Breast epithelium (tissue), 4 donors: ENCODE measurements around the gene IFT52. TPM values are rescaled to one million over a fixed set of nuclear protein-coding genes. Genes with fewer than 3 reads are reported as not detected.
"Not testable (repeated sequence)": the region's sequence is repeated elsewhere in the genome, so short reads cannot be mapped to it uniquely, and the experiment has no call there.

Experiments used
- DNase-seq, 2 donors: peaks; one replicate each; pipeline ENCODE4 v3.0.0-alpha.2; 2019; ENCODE audit warnings: low spot score in 2 of 2
- H3K27ac ChIP-seq, 2 donors: fragments of 200-600 bp; sonication (generic) in 1 of 2; one replicate each; pipeline ENCODE4 v1.5.1; 2016 to 2019; ENCODE audit warnings: mild to moderate bottlenecking in 1 of 2
- H3K27me3 ChIP-seq, 2 donors: fragments of 200-600 bp; sonication (generic) in 1 of 2; one replicate each; pipeline versions ENCODE4 v1.5.1 to v1.6.0; 2017 to 2019; ENCODE audit warnings: control low read depth in 1 of 2, mild to moderate bottlenecking in 1 of 2
- H3K36me3 ChIP-seq: fragments of 200-600 bp; one replicate; pipeline ENCODE4 v1.5.1; 2019
- H3K4me1 ChIP-seq, 2 donors: fragments of 200-600 bp; sonication (generic); one replicate each; pipeline ENCODE4 v1.5.1; 2016 to 2019; ENCODE audit warnings: control low read depth in 1 of 2
- H3K4me3 ChIP-seq, 3 donors: fragments of 200-600 bp; sonication (generic); 1 replicate in 2 of 3; 2 replicates in 1 of 3; pipeline ENCODE4 v1.5.1; 2016 to 2019; ENCODE audit warnings: mild to moderate bottlenecking in 3 of 3, moderate library complexity in 2 of 3
- H3K9me3 ChIP-seq, 2 donors: fragments of 200-600 bp; sonication (generic) in 1 of 2; one replicate each; pipeline ENCODE4 v1.5.1; 2016 to 2019; ENCODE audit warnings: control low read depth in 1 of 2
- POLR2A ChIP-seq: fragments of 450-650 bp; IDR thresholded peaks from one replicate; pipeline ENCODE4 v1.6.1; 2016; ENCODE audit warnings: antibody characterized with exemption, mild to moderate bottlenecking, moderate library complexity
- POLR2AphosphoS5 ChIP-seq, 3 donors: sonication (generic); formaldehyde crosslinking; IDR thresholded peaks; one replicate each; pipeline ENCODE4 v1.6.1; 2017; ENCODE audit warnings: antibody characterized with exemption in 3 of 3
- intact Hi-C: fragments of 100-400 bp; cut with DNase I; formaldehyde crosslinking; loops from one replicate; pipeline ENCODE4 v1.15.1; 2023; ENCODE audit warnings: low total_unique reads
- total RNA-seq, 3 donors: library from RNA; depleted of rRNA; stranded (reverse); fragments of >200 nt; gene quantifications; one replicate each; pipeline ENCODE4 v1.1.0, GENCODE V29; 2016
- TF ChIP-seq, protein P1 (sequence below), 3 donors: fragments of 450-650 bp; IDR thresholded peaks; one replicate each; pipeline ENCODE4 v1.5.1; 2016 to 2017; ENCODE audit warnings: antibody characterized with exemption in 3 of 3, mild to moderate bottlenecking in 3 of 3, moderate library complexity in 3 of 3

The IFT52 gene
- total RNA-seq, 3 donors from 2014 or later, result 20.6 to 34.2 (median 25.3) TPM

DNA sequence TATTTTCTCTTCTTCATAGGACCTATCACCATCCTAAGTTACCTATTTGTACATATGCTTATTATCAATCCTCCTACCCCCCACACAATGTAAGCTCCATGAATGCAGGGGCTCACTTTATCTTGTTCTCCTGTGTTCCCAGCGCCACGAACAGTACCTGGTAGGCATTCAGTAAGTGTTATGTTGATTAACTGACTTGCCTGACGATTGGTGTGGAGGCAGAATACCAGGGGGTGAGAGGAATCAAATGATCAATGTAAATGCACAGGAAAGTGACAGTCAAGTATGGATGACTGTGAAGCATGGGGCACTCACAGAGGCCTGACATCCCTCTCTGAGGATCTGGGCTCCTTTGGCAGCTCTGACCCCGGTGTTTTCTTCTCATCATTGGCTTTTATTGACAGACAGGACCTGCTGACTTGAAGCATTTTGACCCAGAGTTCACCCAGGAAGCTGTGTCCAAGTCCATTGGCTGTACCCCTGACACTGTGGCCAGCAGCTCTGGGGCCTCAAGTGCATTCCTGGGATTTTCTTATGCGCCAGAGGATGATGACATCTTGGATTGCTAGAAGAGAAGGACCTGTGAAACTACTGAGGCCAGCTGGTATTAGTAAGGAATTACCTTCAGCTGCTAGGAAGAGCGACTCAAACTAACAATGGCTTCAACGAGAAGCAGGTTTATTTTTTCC is 6.1 kb upstream of the IFT52 start:
- DNase-seq, result no peak

DNA sequence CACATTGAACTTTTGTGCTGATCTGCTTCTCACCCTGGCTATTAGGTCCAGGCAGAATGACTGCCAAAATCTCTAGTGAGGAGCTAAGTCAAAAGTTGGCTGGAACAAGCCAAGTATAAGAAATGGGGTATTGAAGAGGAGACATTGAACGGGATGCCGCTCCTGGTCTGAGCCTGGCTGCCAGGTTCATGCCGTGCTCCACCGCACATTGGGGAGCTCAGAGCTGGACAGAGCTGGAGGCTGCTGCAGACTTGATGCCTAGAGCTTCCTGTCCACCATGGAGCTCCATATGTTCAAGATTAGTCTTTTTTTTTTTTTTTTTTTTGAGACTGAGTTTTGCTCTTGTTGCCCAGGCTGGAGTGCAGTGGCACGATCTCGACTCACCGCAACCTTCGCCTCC is 4.1 kb upstream of the IFT52 start:
- no peak overlapping the region for H3K4me3 ChIP-seq
- TF ChIP-seq, protein P1, sequence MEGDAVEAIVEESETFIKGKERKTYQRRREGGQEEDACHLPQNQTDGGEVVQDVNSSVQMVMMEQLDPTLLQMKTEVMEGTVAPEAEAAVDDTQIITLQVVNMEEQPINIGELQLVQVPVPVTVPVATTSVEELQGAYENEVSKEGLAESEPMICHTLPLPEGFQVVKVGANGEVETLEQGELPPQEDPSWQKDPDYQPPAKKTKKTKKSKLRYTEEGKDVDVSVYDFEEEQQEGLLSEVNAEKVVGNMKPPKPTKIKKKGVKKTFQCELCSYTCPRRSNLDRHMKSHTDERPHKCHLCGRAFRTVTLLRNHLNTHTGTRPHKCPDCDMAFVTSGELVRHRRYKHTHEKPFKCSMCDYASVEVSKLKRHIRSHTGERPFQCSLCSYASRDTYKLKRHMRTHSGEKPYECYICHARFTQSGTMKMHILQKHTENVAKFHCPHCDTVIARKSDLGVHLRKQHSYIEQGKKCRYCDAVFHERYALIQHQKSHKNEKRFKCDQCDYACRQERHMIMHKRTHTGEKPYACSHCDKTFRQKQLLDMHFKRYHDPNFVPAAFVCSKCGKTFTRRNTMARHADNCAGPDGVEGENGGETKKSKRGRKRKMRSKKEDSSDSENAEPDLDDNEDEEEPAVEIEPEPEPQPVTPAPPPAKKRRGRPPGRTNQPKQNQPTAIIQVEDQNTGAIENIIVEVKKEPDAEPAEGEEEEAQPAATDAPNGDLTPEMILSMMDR (IDR thresholded peaks at IDR 0.05), result no peak
- TF ChIP-seq POLR2AphosphoS5 (IDR thresholded peaks at IDR 0.05) (no peak), POLR2A (no peak)
- no peaks in the 10 kb centered on the region for H3K27me3 ChIP-seq
- no peaks in the 10 kb centered on the region for H3K36me3 ChIP-seq
- DNase-seq, result no peak
- H3K4me1 ChIP-seq, result peaks cover 0 to 4% of the 10 kb centered on the region in 2 donors
- H3K9me3 ChIP-seq, result no peaks in the 10 kb centered on the region
- H3K27ac ChIP-seq, result no peak overlapping the region
- intact Hi-C loops, result no loop called here

More for the DNA sequence above, 6.1 kb upstream of the IFT52 start:
- intact Hi-C loops, result no loop called here
- Histone ChIP-seq H3K27me3 (no peaks in the 10 kb centered on the region), H3K4me3 (no peak overlapping the region), H3K4me1 (no peaks in the 10 kb centered on the region), H3K9me3 (no peaks in the 10 kb centered on the region), H3K27ac (no peak overlapping the region), H3K36me3 (no peaks in the 10 kb centered on the region)
- TF ChIP-seq POLR2AphosphoS5 (IDR thresholded peaks at IDR 0.05) (no peak), POLR2A (no peak)
- TF ChIP-seq, protein P1 (IDR thresholded peaks at IDR 0.05), result no peak

DNA sequence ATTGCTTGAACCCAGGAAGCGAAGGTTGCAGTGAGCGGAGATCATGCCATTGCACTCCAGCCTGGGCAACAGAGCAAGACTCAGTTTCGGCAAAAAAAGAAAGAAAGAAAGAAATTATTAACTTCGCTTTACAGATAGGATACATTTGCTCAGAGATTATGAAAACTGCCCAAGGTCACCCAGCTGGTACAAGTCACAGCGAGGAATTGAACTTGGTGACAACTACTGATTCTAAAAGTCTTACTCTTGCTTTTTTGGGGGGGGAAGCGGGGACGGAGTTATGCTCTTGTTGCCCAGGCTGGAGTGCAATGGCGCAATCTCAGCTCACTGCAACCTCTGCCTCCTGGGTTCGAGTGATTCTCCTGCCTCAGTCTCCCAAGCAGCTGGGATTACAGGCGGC is 2.2 kb upstream of the IFT52 start:
- H3K4me3 ChIP-seq, H3K9me3 ChIP-seq, H3K4me1 ChIP-seq, H3K36me3 ChIP-seq, intact Hi-C loops, H3K27me3 ChIP-seq, H3K27ac ChIP-seq, DNase-seq: not testable (repeated sequence)

DNA sequence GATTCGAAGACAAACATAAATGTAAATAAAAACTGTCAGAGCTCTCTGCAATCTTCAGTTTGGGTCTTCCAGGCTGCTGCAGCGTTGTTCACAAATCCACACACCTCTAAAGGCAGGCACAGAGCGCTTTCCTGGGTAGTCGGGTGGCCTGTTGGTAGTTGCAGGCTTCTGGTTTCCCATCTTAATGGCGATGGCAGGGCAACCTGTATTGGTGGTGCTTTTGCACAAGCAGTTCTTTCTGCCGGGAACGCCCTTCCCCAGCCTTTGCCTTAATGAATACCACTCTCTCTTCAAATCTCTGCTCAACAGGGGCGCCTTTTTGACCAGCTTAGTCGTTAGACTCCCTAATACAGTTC is 723 bp upstream of the IFT52 start:
- H3K4me1 ChIP-seq, result peaks cover 0 to 8% of the 10 kb centered on the region in 2 donors
- peak overlapping the region; percentile 66 to 82 for H3K27ac ChIP-seq
- H3K27me3 ChIP-seq, result no peaks in the 10 kb centered on the region
- intact Hi-C loops, result no loop called here
- DNase-seq, result no peak
- H3K36me3 ChIP-seq, result no peaks in the 10 kb centered on the region
- TF ChIP-seq POLR2A (no peak), POLR2AphosphoS5 (IDR thresholded peaks at IDR 0.05) (no peak)
- TF ChIP-seq, protein P1 (IDR thresholded peaks at IDR 0.05), result no peak
- H3K4me3 ChIP-seq, result peak overlapping the region; percentile 88 to 93 (median 89)
- H3K9me3 ChIP-seq, result no peaks in the 10 kb centered on the region

DNA sequence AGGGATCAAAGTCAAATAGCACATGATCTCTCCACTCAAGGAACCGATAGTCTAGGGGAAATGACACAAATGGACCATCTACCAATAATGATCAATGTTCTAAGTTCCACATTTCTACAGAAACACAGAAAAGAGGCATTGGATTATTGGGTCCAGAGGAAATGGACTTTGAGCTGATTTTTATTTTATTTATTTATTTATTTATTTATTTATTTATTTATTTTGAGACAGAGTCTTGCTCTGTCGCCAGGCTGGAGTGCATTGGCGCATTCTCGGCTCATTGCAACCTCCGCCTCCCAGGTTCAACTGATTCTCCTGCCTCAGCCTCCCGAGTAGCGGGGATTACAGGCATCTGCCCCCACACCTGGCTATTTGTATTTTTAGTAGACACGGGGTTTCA is 11.2 kb downstream of the IFT52 start:
- H3K4me1 ChIP-seq, H3K4me3 ChIP-seq, H3K27me3 ChIP-seq, DNase-seq, H3K9me3 ChIP-seq, H3K27ac ChIP-seq, H3K36me3 ChIP-seq, intact Hi-C loops: not testable (repeated sequence)

DNA sequence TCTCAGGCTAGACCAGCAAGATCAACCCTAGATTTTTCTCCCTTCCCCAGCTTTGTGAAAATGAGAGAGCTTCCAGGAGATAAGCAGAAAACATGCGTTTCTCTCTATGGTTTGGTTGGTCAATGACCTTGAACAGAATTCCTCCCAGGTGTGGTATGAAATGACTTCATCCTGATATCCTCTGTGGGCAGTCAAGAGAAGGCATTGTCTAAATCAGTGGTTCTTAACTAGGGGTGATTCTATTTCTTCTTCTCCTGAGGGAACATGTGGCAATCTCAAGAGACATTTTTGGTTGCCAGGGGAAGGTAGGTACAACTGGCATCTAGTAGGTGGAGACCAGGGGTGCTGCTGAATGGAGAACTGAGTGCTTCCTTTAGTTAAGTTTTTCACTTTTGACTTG is 12.4 kb downstream of the IFT52 start:
- DNase-seq, result no peak
- TF ChIP-seq POLR2AphosphoS5 (IDR thresholded peaks at IDR 0.05) (no peak), POLR2A (no peak)
- TF ChIP-seq, protein P1 (IDR thresholded peaks at IDR 0.05), result no peak
- Histone ChIP-seq H3K4me1 (no peaks in the 10 kb centered on the region), H3K36me3 (no peaks in the 10 kb centered on the region), H3K4me3 (no peak overlapping the region), H3K27ac (no peak overlapping the region), H3K9me3 (no peaks in the 10 kb centered on the region), H3K27me3 (no peaks in the 10 kb centered on the region)
- intact Hi-C loops, result no loop called here
